AG10803 (cell line): Measurements from ENCODE around the gene PRMT5.

Experiments used
- DNase-seq: peaks from one replicate; pipeline ENCODE4 v3.0.0; 2010; ENCODE audit warnings: low read depth
- H3K4me3 ChIP-seq: 2 replicates; pipeline ENCODE4 v1.5.1; 2011; ENCODE audit warnings: mild to moderate bottlenecking, low read length, control low read depth
- TF ChIP-seq, protein P1 (sequence below): conservative IDR thresholded peaks from 2 replicates; pipeline ENCODE4 v1.5.1; 2011; ENCODE audit warnings: mild to moderate bottlenecking, low read length, control low read depth, inconsistent platforms

Gene PRMT5

DNA sequence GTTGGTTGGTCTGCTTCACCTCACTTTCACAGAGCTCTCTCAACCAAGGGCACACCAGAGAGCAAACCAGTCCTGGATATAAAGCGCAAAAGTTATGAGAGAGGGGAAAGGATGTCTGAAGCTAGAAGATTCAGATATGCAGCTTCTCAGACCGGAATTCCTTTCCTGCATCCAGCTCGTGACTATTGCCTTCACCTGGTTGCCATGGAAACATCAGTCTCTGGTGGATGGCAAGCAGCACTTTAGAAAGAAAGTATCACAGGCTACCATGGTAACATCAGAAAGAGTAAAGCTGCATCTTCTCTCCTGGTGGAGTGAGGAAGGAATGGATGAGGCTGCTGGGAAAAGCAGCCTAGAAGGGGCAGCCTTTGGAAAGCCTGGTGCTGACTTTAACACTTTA lies 32.4 kb downstream of the PRMT5 start:
- DNase-seq, result no peak

DNA sequence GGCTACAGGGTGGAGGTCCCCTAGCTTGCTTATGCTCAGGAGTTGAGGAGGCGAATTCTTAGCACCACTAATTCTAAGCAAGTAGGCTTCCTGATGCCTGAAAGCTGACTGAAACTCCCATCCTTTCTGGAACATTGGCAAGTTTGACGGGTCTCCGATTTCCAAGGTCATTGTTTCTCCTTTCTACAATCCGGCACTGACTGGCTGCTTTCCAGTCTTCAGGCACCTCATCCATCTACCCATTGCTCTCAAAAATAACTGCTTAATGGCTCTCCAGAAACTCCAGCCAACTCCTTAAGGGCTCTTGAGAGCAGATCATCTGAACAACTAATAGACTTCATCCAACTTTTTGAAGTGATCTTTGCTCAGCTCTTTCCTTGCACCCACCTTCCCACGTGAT lies 32.8 kb downstream of the PRMT5 start:
- no peak for DNase-seq
- TF ChIP-seq, protein P1, sequence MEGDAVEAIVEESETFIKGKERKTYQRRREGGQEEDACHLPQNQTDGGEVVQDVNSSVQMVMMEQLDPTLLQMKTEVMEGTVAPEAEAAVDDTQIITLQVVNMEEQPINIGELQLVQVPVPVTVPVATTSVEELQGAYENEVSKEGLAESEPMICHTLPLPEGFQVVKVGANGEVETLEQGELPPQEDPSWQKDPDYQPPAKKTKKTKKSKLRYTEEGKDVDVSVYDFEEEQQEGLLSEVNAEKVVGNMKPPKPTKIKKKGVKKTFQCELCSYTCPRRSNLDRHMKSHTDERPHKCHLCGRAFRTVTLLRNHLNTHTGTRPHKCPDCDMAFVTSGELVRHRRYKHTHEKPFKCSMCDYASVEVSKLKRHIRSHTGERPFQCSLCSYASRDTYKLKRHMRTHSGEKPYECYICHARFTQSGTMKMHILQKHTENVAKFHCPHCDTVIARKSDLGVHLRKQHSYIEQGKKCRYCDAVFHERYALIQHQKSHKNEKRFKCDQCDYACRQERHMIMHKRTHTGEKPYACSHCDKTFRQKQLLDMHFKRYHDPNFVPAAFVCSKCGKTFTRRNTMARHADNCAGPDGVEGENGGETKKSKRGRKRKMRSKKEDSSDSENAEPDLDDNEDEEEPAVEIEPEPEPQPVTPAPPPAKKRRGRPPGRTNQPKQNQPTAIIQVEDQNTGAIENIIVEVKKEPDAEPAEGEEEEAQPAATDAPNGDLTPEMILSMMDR, result no peak

More for the DNA sequence above, 32.4 kb downstream of the PRMT5 start:
- TF ChIP-seq, protein P1, result no peak
- H3K4me3 ChIP-seq, result no peak overlapping the region

DNA sequence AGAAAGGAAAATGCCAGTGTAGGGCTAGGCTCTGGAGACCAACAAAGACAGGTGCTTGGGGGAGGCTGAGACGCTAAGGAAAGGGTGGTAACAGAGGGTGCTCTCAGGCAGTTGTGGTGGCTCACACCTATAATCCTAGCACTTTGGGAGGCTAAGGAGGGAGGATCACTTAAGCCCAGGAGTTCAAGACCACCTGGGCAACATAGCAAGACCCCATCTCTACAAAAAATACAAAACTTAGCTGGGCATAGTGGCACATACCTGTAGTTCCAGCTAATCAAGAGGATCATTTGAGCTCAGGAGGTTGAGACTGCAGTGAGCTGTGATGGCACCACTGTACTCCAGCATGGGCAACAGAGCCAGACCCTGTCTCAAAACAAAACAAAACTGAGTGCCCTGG lies 33.8 kb downstream of the PRMT5 start:
- TF ChIP-seq, protein P1, result no peak
- no peak for DNase-seq
- H3K4me3 ChIP-seq, result no peak overlapping the region

More for the DNA sequence above, 32.8 kb downstream of the PRMT5 start:
- no peak overlapping the region for H3K4me3 ChIP-seq

DNA sequence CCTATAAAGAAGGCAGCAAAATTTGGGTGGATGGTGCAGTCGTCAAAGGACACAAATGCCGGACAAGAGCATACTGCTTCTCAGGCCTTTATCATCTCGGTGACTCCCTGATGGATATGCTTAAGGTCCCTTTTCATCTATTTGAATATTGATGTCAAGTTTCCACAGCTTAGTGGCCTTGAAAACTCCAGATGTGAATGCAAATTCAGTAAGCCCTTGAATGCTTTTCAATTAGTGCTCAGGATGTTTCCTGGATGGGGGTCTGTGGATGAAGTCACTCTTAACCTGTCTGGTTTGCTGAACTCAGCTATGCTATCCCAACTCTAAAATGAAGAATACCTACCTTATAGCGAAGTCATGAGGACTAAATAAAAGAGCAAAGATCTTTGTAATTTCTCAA lies 35.5 kb downstream of the PRMT5 start:
- H3K4me3 ChIP-seq, result no peak overlapping the region
- DNase-seq, result no peak

DNA sequence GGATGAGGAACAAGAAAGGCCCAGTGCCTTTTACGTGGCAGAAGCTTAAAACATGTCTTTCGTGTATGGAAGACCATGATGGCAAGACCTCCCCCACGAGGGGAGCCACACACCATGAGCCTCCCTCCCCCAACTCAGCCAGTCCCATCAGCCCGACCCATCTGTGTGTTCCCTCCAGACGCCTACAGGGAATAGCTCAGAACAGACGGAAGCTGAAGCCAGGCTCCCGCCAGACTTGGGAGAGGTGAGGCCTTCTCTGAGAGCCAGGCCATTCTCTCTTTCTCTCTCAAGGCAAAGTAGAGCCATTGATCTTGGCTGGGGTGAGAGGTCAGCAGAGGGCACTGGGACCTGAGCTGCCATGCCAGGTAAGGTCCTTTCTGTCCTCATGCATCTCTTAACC lies 36.7 kb downstream of the PRMT5 start:
- no peak overlapping the region for H3K4me3 ChIP-seq
- no peak for DNase-seq
- TF ChIP-seq, protein P1, result no peak

More for the DNA sequence above, 35.5 kb downstream of the PRMT5 start:
- TF ChIP-seq, protein P1, result no peak

DNA sequence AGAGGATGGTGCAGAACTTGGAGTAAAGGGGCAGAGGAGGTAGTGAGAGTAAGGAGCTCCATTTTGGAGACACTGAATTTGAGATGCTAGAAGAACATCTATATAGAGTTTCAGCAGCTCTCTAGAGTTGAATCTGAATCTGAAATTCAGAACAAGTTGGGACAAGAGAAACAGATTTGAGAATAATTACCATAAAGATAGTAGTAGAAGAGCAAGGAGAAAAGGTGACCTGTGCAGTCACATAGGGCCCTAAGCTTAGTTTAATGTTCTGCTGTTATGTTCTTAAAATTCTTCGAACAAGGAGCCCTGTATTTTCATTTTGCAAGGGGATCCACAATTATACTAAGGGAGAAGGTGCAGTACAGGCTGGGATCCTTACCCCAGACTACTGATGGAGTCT lies 38.8 kb downstream of the PRMT5 start:
- no peak for DNase-seq
- TF ChIP-seq, protein P1, result no peak
- H3K4me3 ChIP-seq, result no peak overlapping the region

DNA sequence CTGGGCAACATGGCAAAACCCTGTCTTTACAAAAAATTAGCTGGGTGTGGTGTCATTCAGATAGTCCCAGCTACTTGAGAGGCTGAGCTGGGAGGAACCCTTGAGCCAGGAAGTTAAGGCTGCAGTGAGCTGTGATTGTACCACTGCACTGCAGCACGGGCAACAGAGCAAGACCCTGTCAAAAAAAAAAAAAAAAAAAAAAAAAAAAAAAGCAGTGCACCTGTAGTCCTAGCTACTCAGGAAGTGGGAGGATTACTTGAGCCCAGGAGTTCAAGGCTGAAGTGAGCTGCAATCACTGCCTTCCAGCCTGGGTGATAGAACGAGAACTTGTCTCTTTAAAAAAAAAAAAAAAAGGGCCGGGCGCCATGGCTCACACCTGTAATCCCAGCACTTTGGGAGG lies 40.5 kb downstream of the PRMT5 start:
- H3K4me3 ChIP-seq, result no peak overlapping the region
- DNase-seq, result no peak
- TF ChIP-seq, protein P1, result no peak
